GM12878 (cell line): Measurements from ENCODE around the gene RMI2. TPM values are rescaled to one million over a fixed set of nuclear protein-coding genes. Genes with fewer than 3 reads are reported as not detected.

Source experiments
- ATAC-seq: fragments of 200-7000 bp; cut with Tn5 transposase; 3 replicates; pipeline ENCODE4 v1.9.1; 2020; ENCODE audit warnings: mild to moderate bottlenecking, moderate library complexity
- BruUV-seq: library from RNA; stranded (reverse); fragments of 400-500 nt; replicated peaks from 2 replicates; lab custom pipeline; 2021; lab: Mats Ljungman, UMichigan
- CTCF ChIA-PET: fragments of 300-600 bp; sonication (Branson Sonifier 250); formaldehyde crosslinking; extraction: SDS; loops from one replicate; lab custom pipeline; 2021; ENCODE audit warnings: inconsistent platforms; lab: Yijun Ruan, JAX
- POLR2A ChIA-PET: fragments of 350-600 bp; formaldehyde crosslinking; extraction: SDS; loops from one replicate; lab custom pipeline; 2021; ENCODE audit warnings: inconsistent platforms; lab: Charles Lee
- RAD21 ChIA-PET: fragments of 300-600 bp; sonication (Branson Sonifier 250); formaldehyde crosslinking; loops from one replicate; lab custom pipeline; 2023; ENCODE audit warnings: antibody characterized with exemption; ENCODE audit not compliant: unreplicated experiment; lab: Charles Lee
- SMC1A ChIA-PET: fragments of 300-600 bp; sonication (Branson Sonifier 250); formaldehyde crosslinking; loops from one replicate; lab custom pipeline; 2023; ENCODE audit not compliant: unreplicated experiment, uncharacterized antibody; lab: Charles Lee
- DNase-seq: peaks from one replicate; pipeline ENCODE4 v3.0.0-alpha.2; 2011; ENCODE audit warnings: low read depth, low spot score
- FAIRE-seq: peaks from 3 replicates; lab custom pipeline; 2011; peaks lifted over from hg19 to GRCh38; lab: Jason Lieb, UNC
- H2AFZ ChIP-seq: 2 replicates; pipeline ENCODE4 v1.6.0; 2011; ENCODE audit warnings: low read depth, low read length, control low read depth; ENCODE audit not compliant: control insufficient read depth
- H3K27ac ChIP-seq: 2 replicates; pipeline ENCODE4 v1.5.1; 2011; ENCODE audit warnings: control low read depth; ENCODE audit not compliant: control insufficient read depth, insufficient read depth
- H3K27me3 ChIP-seq, 2 experiments: replicated peaks in 1 of 2; 2 replicates each; pipeline versions ENCODE4 v1.6.0 to v1.6.1; 2011; ENCODE audit warnings: low read length in 1 of 2; ENCODE audit not compliant: control insufficient read depth in 2 of 2, insufficient read depth in 2 of 2
- H3K36me3 ChIP-seq, 2 experiments: 2 replicates each; pipeline ENCODE4 v1.5.1; 2011; ENCODE audit warnings: low read length in 1 of 2; ENCODE audit not compliant: control insufficient read depth in 2 of 2, insufficient read depth in 2 of 2
- H3K4me1 ChIP-seq: 2 replicates; pipeline ENCODE4 v1.6.1; 2011; ENCODE audit warnings: mild to moderate bottlenecking, low read length, moderate library complexity, mixed read lengths; ENCODE audit not compliant: control insufficient read depth, insufficient read depth
- H3K4me2 ChIP-seq: 2 replicates; pipeline ENCODE4 v1.6.0; 2011; ENCODE audit warnings: control low read depth; ENCODE audit not compliant: control insufficient read depth, insufficient read depth
- H3K4me3 ChIP-seq: fragments of 200-600 bp; sonication (generic); 2 replicates; pipeline ENCODE4 v1.5.1; 2016
- H3K79me2 ChIP-seq: 2 replicates; pipeline ENCODE4 v1.6.0; 2011; ENCODE audit warnings: low read length; ENCODE audit not compliant: control insufficient read depth, insufficient read depth
- H3K9ac ChIP-seq: 2 replicates; pipeline ENCODE4 v1.8.0; 2011; ENCODE audit warnings: low read length, control low read depth, mixed read lengths; ENCODE audit not compliant: control insufficient read depth, insufficient read depth
- H3K9me3 ChIP-seq: replicated peaks from 3 replicates; pipeline ENCODE4 v1.5.1; 2011; ENCODE audit warnings: mild to moderate bottlenecking, low read length; ENCODE audit not compliant: control insufficient read depth, insufficient read depth
- H4K20me1 ChIP-seq: 2 replicates; pipeline ENCODE4 v1.6.0; 2011; ENCODE audit not compliant: control insufficient read depth, insufficient read depth
- SMARCA5 ChIP-seq: fragments of 450-650 bp; IDR thresholded peaks from 2 replicates; pipeline ENCODE4 v1.6.1; 2017; ENCODE audit warnings: mild to moderate bottlenecking
- SUPT20H ChIP-seq: IDR thresholded peaks from 2 replicates; pipeline ENCODE4 v1.6.1; 2011; ENCODE audit warnings: low read depth, mild to moderate bottlenecking, low read length, moderate library complexity, borderline replicate concordance; ENCODE audit not compliant: control insufficient read depth
- WGBS: methylation state at CpG from one replicate; pipeline ENCODE4 v1.1.6; 2016; ENCODE audit warnings: low lambda C conversion rate; ENCODE audit not compliant: insufficient replicate concordance, insufficient coverage; ENCODE audit errors: missing lambda C conversion rate; 5-methylcytosine and 5-hydroxymethylcytosine counted together
- in situ Hi-C: fragments of 300-500 bp; cut with MboI; formaldehyde crosslinking; loops from 9 replicates; pipeline ENCODE4 v1.14.3; 2018; ENCODE audit warnings: mixed read lengths
- intact Hi-C: fragments of 100-400 bp; cut with micrococcal nuclease; formaldehyde crosslinking; loops from one replicate; pipeline ENCODE4 v1.14.2; 2022; ENCODE audit not compliant: unreplicated experiment
- polyA plus RNA-seq, 11 experiments: library from polyadenylated mRNA; depleted of rRNA in 4 of 11; unstranded in 6 of 11; stranded (reverse) in 5 of 11; fragments of >200 nt; fragmentation: Nextera tagmentation in 4 of 11; fragmentation: Illumina TruSeq in 1 of 11; extraction: Ambion mirVana in 4 of 11; extraction: Trizol in 1 of 11; gene quantifications; 1 replicate in 1 of 11; 2 replicates in 10 of 11; pipeline versions ENCODE4 v1.2.1 to v1.2.3, GENCODE V29; 2011 to 2016; ENCODE audit warnings: inconsistent platforms in 2 of 11, missing spikeins in 2 of 11, low read depth in 1 of 11
- total RNA-seq, 4 experiments: library from RNA; depleted of rRNA in 3 of 4; stranded (reverse); fragments of >200 nt in 3 of 4; fragmentation: Illumina TruSeq in 1 of 4; extraction: Trizol in 1 of 4; gene quantifications; 2 replicates each; pipeline versions ENCODE4 v1.2.1 to v1.2.3, GENCODE V29; 2013 to 2021
- TF ChIP-seq, protein P1 (sequence below): fragments of 450-650 bp; IDR thresholded peaks from 2 replicates; pipeline ENCODE4 v1.6.1; 2014; ENCODE audit warnings: mild to moderate bottlenecking
- TF ChIP-seq, protein P2 (sequence below): IDR thresholded peaks from 2 replicates; pipeline ENCODE4 v1.6.1; 2011; ENCODE audit warnings: borderline replicate concordance, low read depth, mild to moderate bottlenecking, moderate library complexity, low read length; ENCODE audit not compliant: insufficient read depth, poor library complexity, severe bottlenecking
- TF ChIP-seq, protein P3 (sequence below): IDR thresholded peaks from 2 replicates; pipeline ENCODE4 v1.6.1; 2011; ENCODE audit warnings: mild to moderate bottlenecking, low read depth, low read length, moderate library complexity; ENCODE audit not compliant: insufficient replicate concordance

RMI2 gene
- total and polyA plus RNA-seq, 10 of the 15 experiments (the other 5 are each of a cell fraction or from before 2014, with no cell fraction given) = 9.6 to 68.8 (median 32.1) TPM

DNA sequence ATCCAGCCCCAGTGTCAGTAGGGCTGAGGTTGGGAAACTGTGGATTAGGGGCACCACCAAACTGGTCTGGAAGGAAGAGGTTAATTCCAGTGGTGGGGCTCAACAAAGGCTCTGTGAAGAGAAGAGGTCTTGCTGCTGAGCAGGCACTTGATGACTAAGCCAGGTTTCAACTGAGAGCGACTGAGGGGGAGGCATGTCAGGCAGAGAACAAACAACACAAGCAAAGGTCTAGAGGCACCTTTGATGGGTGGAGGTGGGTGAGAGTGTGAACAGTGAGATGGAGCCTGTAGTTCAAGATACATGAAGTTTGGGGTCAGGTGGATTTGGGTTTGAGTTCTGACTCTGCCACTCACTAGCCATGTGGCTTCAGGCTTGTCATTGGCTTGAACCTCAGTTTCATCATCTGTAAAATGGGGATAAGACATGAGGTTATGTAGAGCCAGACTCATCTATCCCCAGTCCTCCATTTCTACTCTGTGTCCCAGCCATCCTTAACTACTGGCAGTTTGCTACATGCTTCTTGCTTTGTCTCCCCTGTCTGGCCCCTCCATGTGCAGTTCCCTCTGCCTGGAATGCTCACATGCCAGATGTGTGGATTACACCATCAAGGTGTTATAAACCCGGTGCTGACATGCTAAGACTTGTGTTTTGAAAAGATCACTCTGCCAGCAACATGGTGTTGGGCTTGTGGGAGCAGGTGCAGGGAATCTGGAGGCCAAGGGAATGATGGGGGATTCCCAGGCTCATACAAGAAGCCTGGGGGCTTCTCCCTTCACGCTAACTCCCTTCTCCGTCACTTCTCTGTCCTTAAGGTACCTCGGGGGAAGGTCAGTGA, 3.0 kb upstream of the RMI2 start (continued):
- TF ChIP-seq, protein P1, sequence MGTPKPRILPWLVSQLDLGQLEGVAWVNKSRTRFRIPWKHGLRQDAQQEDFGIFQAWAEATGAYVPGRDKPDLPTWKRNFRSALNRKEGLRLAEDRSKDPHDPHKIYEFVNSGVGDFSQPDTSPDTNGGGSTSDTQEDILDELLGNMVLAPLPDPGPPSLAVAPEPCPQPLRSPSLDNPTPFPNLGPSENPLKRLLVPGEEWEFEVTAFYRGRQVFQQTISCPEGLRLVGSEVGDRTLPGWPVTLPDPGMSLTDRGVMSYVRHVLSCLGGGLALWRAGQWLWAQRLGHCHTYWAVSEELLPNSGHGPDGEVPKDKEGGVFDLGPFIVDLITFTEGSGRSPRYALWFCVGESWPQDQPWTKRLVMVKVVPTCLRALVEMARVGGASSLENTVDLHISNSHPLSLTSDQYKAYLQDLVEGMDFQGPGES = no peak
- no peak for TF ChIP-seq SUPT20H

DNA sequence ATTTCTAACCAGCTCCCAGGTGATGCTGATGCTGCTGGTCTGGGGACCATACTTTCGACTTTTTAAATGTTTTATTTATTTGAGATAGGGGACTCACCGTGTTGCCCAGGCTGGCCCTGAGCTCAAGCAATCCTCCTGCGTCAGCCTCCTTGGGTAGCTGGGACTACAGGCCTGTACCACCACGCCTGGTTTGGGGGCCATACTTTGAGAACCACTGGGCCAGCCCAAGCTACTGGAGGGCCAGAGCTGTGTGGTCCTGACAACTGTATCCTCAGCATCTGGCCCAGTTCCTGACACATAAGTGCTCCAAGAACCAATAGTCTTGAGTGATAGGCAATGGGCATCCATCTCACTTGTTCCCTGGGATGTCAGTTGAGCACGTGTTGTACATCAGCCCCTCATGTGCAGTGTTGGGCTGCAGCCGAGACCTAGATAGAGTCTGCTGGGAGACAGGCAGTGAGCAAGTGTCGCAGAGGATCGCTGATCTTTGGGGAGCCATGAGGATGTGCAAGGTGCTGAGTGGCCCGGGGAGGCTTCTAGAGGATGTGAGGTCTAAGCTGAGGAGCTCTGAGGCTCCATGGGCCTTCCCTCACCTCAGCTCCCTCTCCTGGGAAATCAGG, 1.6 kb downstream of the RMI2 start:
- Histone ChIP-seq H3K4me2 (peak overlapping the region; percentile 91), H3K27me3 (no peaks in the 10 kb centered on the region), H3K9me3 (no peaks in the 10 kb centered on the region), H3K27ac (no peak overlapping the region), H3K4me1 (peaks cover 6% of the 10 kb centered on the region), H2AFZ (no peak overlapping the region), H3K79me2 (peaks cover 13% of the 10 kb centered on the region), H4K20me1 (no peaks in the 10 kb centered on the region), H3K9ac (peak overlapping the region; percentile 82; the same call in 1 of the 2 replicates), H3K4me3 (0 out of 2 replicates have a peak overlapping the region, but pooled peaks have one; percentile 68), H3K36me3 (no peaks in the 10 kb centered on the region)
- ChIA-PET SMC1A (interaction anchor here (1.1 to 2.1 kb wide), 8 partner anchors 8 to 397 kb away, joined by 3 to 10 read pairs (median 4); no protein-coding TSS in a partner anchor), POLR2A (interaction anchor here (0.6 to 1.8 kb wide), 12 partner anchors 8 to 646 kb away, joined by 3 to 9 read pairs (median 4); partner anchors contain the start of gene SOCS1), CTCF (interaction anchor here (0.6 to 2.9 kb wide), 6 partner anchors 10 to 376 kb away, joined by 3 to 10 read pairs (median 4); no protein-coding TSS in a partner anchor), RAD21 (interaction anchor here (0.9 to 2.3 kb wide), 8 partner anchors 7 to 91 kb away, joined by 3 to 6 read pairs (median 4); partner anchors contain the start of gene SOCS1)
- in situ Hi-C loops = no loop called here
- FAIRE-seq (no peak), DNase-seq (no peak), ATAC-seq (no peak)
- WGBS = 66% methylated on average over 9 of the region's 9 CpGs
- no TSS peak for BruUV-seq
- intact Hi-C loops = no loop called here
- TF ChIP-seq, protein P2, sequence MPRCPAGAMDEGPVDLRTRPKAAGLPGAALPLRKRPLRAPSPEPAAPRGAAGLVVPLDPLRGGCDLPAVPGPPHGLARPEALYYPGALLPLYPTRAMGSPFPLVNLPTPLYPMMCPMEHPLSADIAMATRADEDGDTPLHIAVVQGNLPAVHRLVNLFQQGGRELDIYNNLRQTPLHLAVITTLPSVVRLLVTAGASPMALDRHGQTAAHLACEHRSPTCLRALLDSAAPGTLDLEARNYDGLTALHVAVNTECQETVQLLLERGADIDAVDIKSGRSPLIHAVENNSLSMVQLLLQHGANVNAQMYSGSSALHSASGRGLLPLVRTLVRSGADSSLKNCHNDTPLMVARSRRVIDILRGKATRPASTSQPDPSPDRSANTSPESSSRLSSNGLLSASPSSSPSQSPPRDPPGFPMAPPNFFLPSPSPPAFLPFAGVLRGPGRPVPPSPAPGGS = peak; percentile 94
- no peak for TF ChIP-seq SMARCA5
- TF ChIP-seq, protein P3, sequence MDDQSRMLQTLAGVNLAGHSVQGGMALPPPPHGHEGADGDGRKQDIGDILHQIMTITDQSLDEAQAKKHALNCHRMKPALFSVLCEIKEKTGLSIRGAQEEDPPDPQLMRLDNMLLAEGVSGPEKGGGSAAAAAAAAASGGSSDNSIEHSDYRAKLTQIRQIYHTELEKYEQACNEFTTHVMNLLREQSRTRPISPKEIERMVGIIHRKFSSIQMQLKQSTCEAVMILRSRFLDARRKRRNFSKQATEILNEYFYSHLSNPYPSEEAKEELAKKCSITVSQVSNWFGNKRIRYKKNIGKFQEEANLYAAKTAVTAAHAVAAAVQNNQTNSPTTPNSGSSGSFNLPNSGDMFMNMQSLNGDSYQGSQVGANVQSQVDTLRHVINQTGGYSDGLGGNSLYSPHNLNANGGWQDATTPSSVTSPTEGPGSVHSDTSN = peak; percentile 28
